ENCODE results near the gene FRY.

The FRY gene

GRCh38 chr13:32248801-32249200, 217.2 kb downstream of the FRY start:
- no peak for TF ChIP-seq CTCF (IDR thresholded peaks at IDR 0.05; ENCODE audit: low read length, missing control alignments)
- no peak overlapping the region for H3K4me3 ChIP-seq (replicated peaks; ENCODE audit: low read depth, low read length)
- DNase-seq (ENCODE audit: low read depth), result no peak

- H3K4me3 ChIP-seq (replicated peaks; ENCODE audit: low read depth, low read length), result no peak overlapping the region
- no peak for TF ChIP-seq CTCF (IDR thresholded peaks at IDR 0.05; ENCODE audit: low read length, missing control alignments)
- DNase-seq (ENCODE audit: low read depth), result no peak
These were observed 221.4 kb downstream of the FRY start for GRCh38 chr13:32252812-32253438.

GRCh38 chr13:32253911-32254399, 222.4 kb downstream of the FRY start:
- no peak for DNase-seq (ENCODE audit: low read depth)
- H3K4me3 ChIP-seq (replicated peaks; ENCODE audit: low read depth, low read length), result no peak overlapping the region
- TF ChIP-seq CTCF (IDR thresholded peaks at IDR 0.05; ENCODE audit: low read length, missing control alignments), result no peak

GRCh38 chr13:32254416-32254815, 222.8 kb downstream of the FRY start:
- H3K4me3 ChIP-seq (replicated peaks; ENCODE audit: low read depth, low read length), result no peak overlapping the region
- no peak for DNase-seq (ENCODE audit: low read depth)
- no peak for TF ChIP-seq CTCF (IDR thresholded peaks at IDR 0.05; ENCODE audit: low read length, missing control alignments)

GRCh38 chr13:32254916-32255723, 223.5 kb downstream of the FRY start:
- H3K4me3 ChIP-seq (replicated peaks; ENCODE audit: low read depth, low read length), result no peak overlapping the region
- no peak for DNase-seq (ENCODE audit: low read depth)
- no peak for TF ChIP-seq CTCF (IDR thresholded peaks at IDR 0.05; ENCODE audit: low read length, missing control alignments)

- peak; percentile 53 for DNase-seq (ENCODE audit: low read depth)
- H3K4me3 ChIP-seq (replicated peaks; ENCODE audit: low read depth, low read length), result no peak overlapping the region
- TF ChIP-seq CTCF (IDR thresholded peaks at IDR 0.05; ENCODE audit: low read length, missing control alignments), result no peak
These were observed 224.1 kb downstream of the FRY start for GRCh38 chr13:32255724-32256109.

Measured in fibroblast of pulmonary artery (primary cell).